Measurements from ENCODE around the gene CNPY4. TPM values are rescaled to one million over a fixed set of nuclear protein-coding genes. Genes with fewer than 3 reads are reported as not detected.

CNPY4 gene
- total RNA-seq, 1 donor from 2014 or later: 10.1 TPM

DNA sequence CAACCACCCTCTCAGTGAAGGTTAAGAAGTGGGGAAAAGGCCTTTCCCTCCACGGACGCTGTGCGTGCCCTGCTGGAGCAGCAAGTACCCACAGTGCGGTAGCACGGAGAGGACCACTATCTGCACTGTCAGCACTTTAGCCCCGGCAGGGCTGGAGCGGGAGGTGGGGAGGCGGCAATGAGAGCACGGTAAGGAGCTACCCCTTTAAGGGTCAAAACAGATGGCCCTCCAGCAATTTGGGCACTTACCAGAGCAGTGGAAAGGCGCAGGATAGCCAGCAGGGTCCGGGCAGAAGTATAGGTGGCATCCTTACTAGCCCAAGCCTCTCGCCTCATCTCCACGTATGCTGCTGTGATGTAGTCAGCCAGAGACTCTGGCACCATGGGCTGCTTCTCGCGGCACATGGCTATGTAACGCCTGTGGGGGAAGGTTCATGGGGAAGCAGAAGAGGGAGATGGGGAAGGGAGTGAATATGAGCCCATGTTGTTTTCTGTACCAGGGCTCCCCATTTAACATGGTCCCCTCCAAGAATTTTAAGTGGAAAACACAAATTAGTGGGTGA, 25.4 kb upstream of the CNPY4 start:
- H3K36me3 ChIP-seq (ENCODE audit: control insufficient read depth, insufficient read depth, low read length): peaks cover 17% of the 10 kb centered on the region
- no peak for DNase-seq (ENCODE audit: low read depth)
- H3K27me3 ChIP-seq (ENCODE audit: control insufficient read depth, insufficient read depth, low read length): no peaks in the 10 kb centered on the region
- TF ChIP-seq, protein P1, sequence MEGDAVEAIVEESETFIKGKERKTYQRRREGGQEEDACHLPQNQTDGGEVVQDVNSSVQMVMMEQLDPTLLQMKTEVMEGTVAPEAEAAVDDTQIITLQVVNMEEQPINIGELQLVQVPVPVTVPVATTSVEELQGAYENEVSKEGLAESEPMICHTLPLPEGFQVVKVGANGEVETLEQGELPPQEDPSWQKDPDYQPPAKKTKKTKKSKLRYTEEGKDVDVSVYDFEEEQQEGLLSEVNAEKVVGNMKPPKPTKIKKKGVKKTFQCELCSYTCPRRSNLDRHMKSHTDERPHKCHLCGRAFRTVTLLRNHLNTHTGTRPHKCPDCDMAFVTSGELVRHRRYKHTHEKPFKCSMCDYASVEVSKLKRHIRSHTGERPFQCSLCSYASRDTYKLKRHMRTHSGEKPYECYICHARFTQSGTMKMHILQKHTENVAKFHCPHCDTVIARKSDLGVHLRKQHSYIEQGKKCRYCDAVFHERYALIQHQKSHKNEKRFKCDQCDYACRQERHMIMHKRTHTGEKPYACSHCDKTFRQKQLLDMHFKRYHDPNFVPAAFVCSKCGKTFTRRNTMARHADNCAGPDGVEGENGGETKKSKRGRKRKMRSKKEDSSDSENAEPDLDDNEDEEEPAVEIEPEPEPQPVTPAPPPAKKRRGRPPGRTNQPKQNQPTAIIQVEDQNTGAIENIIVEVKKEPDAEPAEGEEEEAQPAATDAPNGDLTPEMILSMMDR (IDR thresholded peaks at IDR 0.05; ENCODE audit: insufficient read depth, low read length, poor library complexity, severe bottlenecking): no peak
- H3K4me3 ChIP-seq (ENCODE audit: low read depth, low read length): no peak overlapping the region

DNA sequence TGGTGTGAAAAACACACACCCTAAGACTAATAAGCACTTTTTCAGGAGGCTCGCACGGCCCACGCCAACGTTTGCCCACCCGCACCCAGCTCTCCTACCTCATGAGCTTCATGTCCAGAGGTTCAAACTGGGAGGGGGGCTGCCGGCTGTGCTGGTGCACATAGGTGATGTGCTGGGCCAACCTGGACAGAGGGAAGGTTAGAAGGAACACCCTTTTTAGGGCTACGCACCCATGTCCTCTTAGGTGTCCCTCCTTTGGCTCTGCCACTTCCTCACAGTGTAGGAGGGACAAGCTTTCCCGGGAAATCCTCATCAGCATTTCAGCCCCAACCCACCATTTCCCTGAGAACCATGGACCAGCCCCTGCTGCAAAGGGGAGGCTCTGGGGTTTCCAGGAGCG, 24.1 kb upstream of the CNPY4 start:
- TF ChIP-seq, protein P1 (IDR thresholded peaks at IDR 0.05; ENCODE audit: insufficient read depth, low read length, poor library complexity, severe bottlenecking): no peak
- H3K36me3 ChIP-seq (ENCODE audit: control insufficient read depth, insufficient read depth, low read length): peaks cover 18% of the 10 kb centered on the region
- no peaks in the 10 kb centered on the region for H3K27me3 ChIP-seq (ENCODE audit: control insufficient read depth, insufficient read depth, low read length)
- no peak for DNase-seq (ENCODE audit: low read depth)
- no peak overlapping the region for H3K4me3 ChIP-seq (ENCODE audit: low read depth, low read length)

DNA sequence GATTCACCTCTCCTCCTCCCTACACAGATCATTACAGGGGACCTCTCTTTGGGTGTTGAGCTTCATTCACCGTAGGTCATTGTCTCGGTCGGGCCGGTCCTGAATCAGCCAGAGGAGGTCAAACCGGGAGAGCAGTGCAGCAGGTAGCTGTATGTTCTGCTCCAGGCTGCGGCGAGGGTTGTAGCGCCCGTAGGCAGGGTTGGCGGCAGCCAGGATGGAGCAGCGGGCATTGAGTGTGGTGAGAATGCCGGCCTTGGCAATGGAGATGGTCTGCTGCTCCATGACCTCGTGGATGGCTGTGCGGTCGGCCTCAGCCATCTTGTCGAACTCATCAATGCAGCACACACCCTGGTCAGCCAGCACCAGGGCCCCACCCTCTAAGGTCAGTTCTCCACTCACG, 23.7 kb upstream of the CNPY4 start:
- DNase-seq (ENCODE audit: low read depth): no peak
- Histone ChIP-seq H3K4me3 (ENCODE audit: low read depth, low read length) (no peak overlapping the region), H3K36me3 (ENCODE audit: control insufficient read depth, insufficient read depth, low read length) (peaks cover 18% of the 10 kb centered on the region), H3K27me3 (ENCODE audit: control insufficient read depth, insufficient read depth, low read length) (no peaks in the 10 kb centered on the region)
- TF ChIP-seq, protein P1 (IDR thresholded peaks at IDR 0.05; ENCODE audit: insufficient read depth, low read length, poor library complexity, severe bottlenecking): no peak

DNA sequence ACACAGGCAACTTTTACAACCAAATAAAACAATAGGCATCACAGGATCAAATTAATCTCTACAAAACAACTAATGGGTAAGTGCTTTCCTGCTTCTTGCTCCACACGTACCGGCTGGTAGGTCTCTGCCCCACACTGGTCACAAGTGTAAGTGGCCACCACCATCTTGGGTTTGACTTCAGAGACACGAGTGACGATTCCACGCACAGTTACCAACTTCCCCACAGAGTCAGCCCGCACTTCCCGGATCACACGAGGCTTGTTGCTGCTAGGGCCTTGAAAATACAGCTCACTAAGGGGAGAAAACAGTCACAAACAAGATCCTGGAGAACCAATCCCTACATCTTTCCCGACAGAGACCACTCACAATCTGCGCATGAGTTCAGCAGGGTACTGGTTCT, 20.5 kb upstream of the CNPY4 start:
- peaks cover 14% of the 10 kb centered on the region for H3K36me3 ChIP-seq (ENCODE audit: control insufficient read depth, insufficient read depth, low read length)
- no peak for DNase-seq (ENCODE audit: low read depth)
- TF ChIP-seq, protein P1 (IDR thresholded peaks at IDR 0.05; ENCODE audit: insufficient read depth, low read length, poor library complexity, severe bottlenecking): no peak
- H3K4me3 ChIP-seq (ENCODE audit: low read depth, low read length): peak overlapping the region; percentile 98
- H3K27me3 ChIP-seq (ENCODE audit: control insufficient read depth, insufficient read depth, low read length): no peaks in the 10 kb centered on the region

DNA sequence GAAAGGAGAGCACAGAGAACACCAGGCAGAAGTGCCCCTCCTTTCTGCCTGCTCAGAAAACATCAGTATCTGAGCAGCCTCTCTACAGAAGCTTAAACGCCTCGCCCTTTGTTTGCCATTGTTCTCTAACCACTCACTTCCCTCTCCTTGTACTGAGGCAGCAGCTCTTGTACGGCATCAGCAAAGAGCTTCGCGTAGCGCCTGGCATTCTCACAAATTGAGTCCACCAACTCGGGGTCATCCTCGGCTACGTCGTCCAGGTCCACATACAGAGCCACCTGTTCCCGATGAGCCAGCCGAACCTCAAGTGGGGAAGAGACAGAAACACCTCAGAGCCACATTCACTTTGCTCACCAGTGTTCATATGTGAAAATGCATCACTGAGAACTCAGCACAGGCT, 20.0 kb upstream of the CNPY4 start:
- peak overlapping the region; percentile 98 for H3K4me3 ChIP-seq (ENCODE audit: low read depth, low read length)
- no peak for DNase-seq (ENCODE audit: low read depth)
- H3K36me3 ChIP-seq (ENCODE audit: control insufficient read depth, insufficient read depth, low read length): peaks cover 12% of the 10 kb centered on the region
- TF ChIP-seq, protein P1 (IDR thresholded peaks at IDR 0.05; ENCODE audit: insufficient read depth, low read length, poor library complexity, severe bottlenecking): no peak
- H3K27me3 ChIP-seq (ENCODE audit: control insufficient read depth, insufficient read depth, low read length): no peaks in the 10 kb centered on the region

DNA sequence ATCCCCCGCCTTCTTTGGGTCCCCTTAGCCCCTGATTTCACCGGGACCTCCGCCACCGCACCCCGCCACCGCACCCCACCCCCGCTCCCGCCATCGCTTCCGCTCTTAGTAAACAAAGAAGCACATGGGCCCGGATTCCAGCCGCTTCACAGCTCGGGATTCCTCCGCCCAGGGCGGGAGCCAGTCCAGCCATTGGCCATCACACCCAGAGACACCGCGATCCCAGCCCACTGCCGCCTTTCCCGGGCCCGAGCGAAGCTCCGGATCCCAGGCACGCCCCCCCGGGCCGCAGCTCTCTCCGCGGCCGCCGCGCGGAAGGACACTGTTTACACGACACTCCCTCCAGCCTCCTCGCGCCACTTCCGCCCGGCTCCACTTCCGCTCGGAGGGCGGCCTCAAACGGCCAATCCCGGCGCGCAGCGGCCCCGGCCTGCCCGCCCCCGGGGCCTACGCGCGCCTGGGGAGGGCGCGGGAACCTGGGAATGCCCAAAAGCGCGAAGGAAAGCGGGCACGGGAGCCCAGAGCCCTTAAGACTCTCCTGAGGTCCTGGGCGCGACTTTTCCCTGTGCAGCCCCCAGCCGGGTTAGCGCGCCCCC, 18.9 kb upstream of the CNPY4 start:
- DNase-seq (ENCODE audit: low read depth): peak; percentile 76
- H3K4me3 ChIP-seq (ENCODE audit: low read depth, low read length): peak overlapping the region; percentile 98
- no peaks in the 10 kb centered on the region for H3K27me3 ChIP-seq (ENCODE audit: control insufficient read depth, insufficient read depth, low read length)
- peaks cover 11% of the 10 kb centered on the region for H3K36me3 ChIP-seq (ENCODE audit: control insufficient read depth, insufficient read depth, low read length)
- TF ChIP-seq, protein P1 (IDR thresholded peaks at IDR 0.05; ENCODE audit: insufficient read depth, low read length, poor library complexity, severe bottlenecking): no peak
